ENCODE results near the gene ACSF2.

- TF ChIP-seq CTCF (IDR thresholded peaks at IDR 0.05): no peak
- TF ChIP-seq POLR2A (IDR thresholded peaks at IDR 0.05): no peak
Measured at GRCh38 chr17:50414808-50415207, 11.2 kb upstream of the ACSF2 start.

Data from thyroid gland (tissue), 4 donors.